Mucosa of stomach (tissue), 1 donor: Measurements from ENCODE around the gene ISM1.

Experiments
- H3K27me3 ChIP-seq: one replicate; pipeline ENCODE4 v1.7.0; 2013; ENCODE audit warnings: mild to moderate bottlenecking, low read length; ENCODE audit not compliant: control insufficient read depth, insufficient read depth
- H3K36me3 ChIP-seq: one replicate; pipeline ENCODE4 v1.7.0; 2013; ENCODE audit warnings: low read length; ENCODE audit not compliant: control insufficient read depth, insufficient read depth
- H3K4me1 ChIP-seq: one replicate; pipeline ENCODE4 v1.7.0; 2013; ENCODE audit warnings: mild to moderate bottlenecking, low read length; ENCODE audit not compliant: control insufficient read depth, insufficient read depth
- H3K4me3 ChIP-seq: one replicate; pipeline ENCODE4 v1.7.0; 2013; ENCODE audit warnings: low read length
- H3K9ac ChIP-seq: one replicate; pipeline ENCODE4 v1.7.0; 2013; ENCODE audit warnings: mild to moderate bottlenecking, low read length, moderate library complexity
- H3K9me3 ChIP-seq: one replicate; pipeline ENCODE4 v1.7.0; 2013; ENCODE audit warnings: mild to moderate bottlenecking, low read length, moderate library complexity; ENCODE audit not compliant: control insufficient read depth
- donor health status: Pancreatic carcinoma.

The ISM1 gene

GRCh38 chr20:13220904-13221297 is at the start of gene ISM1:
ISM1 (plus strand) TSS chr20:13221274; CDS start chr20:13221777, 503 bp downstream.
- Histone ChIP-seq H3K9me3 (no peaks in the 10 kb centered on the region), H3K27me3 (peaks cover 52% of the 10 kb centered on the region), H3K9ac (no peak within 1 kb of the TSS)

GRCh38 chr20:13173201-13173600 is 47.9 kb upstream of the ISM1 start:
- Histone ChIP-seq H3K36me3 (no peaks in the 10 kb centered on the region), H3K9me3 (no peaks in the 10 kb centered on the region), H3K4me1 (no peaks in the 10 kb centered on the region), H3K27me3 (no peaks in the 10 kb centered on the region), H3K4me3 (no peak overlapping the region), H3K9ac (no peak overlapping the region)

More at GRCh38 chr20:13220904-13221297, at the start of gene ISM1:
- no peaks in the 10 kb centered on the region for H3K36me3 ChIP-seq
- peaks cover 11% of the 10 kb centered on the region for H3K4me1 ChIP-seq
- no peak within 1 kb of the TSS for H3K4me3 ChIP-seq

DNA sequence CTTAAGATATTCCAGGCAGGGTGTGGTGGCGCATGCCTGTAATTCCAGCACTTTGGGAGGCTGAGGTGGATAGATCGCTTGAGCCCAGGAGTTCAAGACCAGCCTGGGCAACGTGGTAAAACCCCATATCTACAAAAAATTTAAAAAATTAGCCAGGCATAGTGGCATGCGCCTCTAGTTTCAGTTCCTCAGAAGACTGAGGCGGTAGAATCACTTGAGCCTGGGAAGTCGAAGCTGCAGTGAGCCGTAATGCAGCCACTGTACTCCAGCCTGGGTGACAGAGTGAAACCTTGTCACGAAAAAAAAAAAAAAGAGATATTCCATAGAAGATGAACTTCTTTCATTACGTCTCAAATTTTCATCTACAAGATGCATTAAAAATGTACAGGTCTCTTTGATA is 46.7 kb upstream of the ISM1 start:
- Histone ChIP-seq H3K9ac (no peak overlapping the region), H3K36me3 (no peaks in the 10 kb centered on the region), H3K9me3 (no peaks in the 10 kb centered on the region), H3K27me3 (no peaks in the 10 kb centered on the region), H3K4me1 (no peaks in the 10 kb centered on the region), H3K4me3 (no peak overlapping the region)

GRCh38 chr20:13180986-13181889 is 39.8 kb upstream of the ISM1 start:
- H3K4me3 ChIP-seq = no peak overlapping the region

GRCh38 chr20:13183005-13183404 is 38.1 kb upstream of the ISM1 start:
- Histone ChIP-seq H3K4me3 (no peak overlapping the region), H3K9ac (no peak overlapping the region), H3K27me3 (no peaks in the 10 kb centered on the region), H3K36me3 (no peaks in the 10 kb centered on the region), H3K9me3 (no peaks in the 10 kb centered on the region), H3K4me1 (no peaks in the 10 kb centered on the region)

More at GRCh38 chr20:13180986-13181889, 39.8 kb upstream of the ISM1 start:
- Histone ChIP-seq H3K4me1 (no peaks in the 10 kb centered on the region), H3K9me3 (no peaks in the 10 kb centered on the region), H3K27me3 (no peaks in the 10 kb centered on the region), H3K9ac (no peak overlapping the region), H3K36me3 (no peaks in the 10 kb centered on the region)

DNA sequence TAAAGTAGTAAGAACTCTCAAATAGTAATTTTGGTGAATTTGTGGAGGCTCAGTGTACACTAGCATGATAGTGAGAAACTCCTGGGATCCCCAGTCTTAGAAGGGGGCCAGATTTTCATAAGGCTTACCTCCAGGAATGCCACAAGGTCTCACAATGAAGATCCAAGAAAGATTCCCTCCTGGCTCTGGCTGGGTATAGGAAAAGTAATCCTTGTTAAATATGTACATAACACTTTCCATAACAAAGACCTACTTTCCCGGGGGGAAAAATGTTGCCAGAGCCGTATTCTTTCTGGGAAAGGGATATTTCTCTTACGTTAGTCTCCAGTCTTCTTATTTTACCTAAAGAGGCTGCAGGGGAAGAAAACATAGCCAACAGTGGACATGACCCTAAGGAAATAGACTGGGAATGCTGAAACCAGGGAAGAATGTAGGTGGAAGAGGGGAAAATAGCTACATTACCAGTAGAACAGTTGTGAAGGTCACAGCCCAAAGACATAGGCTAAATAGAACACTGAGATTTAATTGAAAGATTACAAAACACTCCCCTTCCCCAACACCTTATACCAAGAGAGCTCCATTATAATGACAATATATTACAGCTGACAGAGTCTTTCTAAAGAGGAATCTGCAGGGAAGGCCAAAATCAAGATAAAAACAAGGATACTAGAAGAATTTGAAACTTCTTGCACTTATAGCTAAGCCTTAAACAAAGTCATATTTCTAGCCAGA is 34.9 kb upstream of the ISM1 start:
- no peaks in the 10 kb centered on the region for H3K9me3 ChIP-seq
- no peak overlapping the region for H3K4me3 ChIP-seq
- no peaks in the 10 kb centered on the region for H3K27me3 ChIP-seq
- no peaks in the 10 kb centered on the region for H3K36me3 ChIP-seq
- H3K4me1 ChIP-seq = no peaks in the 10 kb centered on the region
- H3K9ac ChIP-seq = no peak overlapping the region

DNA sequence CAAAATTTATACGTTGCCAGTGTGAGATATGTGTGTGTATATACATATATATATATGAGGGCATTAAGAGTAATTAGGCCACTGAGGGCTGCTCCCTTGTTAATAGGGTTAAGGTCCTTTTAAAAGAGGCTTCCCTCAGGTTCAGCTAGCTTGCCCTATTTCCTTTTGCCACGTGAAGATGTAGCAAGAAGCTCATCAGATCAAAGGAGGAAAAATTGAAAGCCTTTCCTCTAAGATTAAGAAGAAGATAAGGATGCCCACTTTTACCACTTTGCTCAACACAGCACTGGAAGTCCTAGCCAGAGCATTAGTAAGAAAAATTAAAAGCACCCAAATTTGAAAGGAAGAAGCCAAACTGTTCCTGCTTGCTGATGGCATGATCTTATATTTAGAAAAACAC is 33.2 kb upstream of the ISM1 start:
- no peaks in the 10 kb centered on the region for H3K4me1 ChIP-seq
- no peaks in the 10 kb centered on the region for H3K9me3 ChIP-seq
- no peaks in the 10 kb centered on the region for H3K27me3 ChIP-seq
- no peak overlapping the region for H3K4me3 ChIP-seq
- no peak overlapping the region for H3K9ac ChIP-seq
- no peaks in the 10 kb centered on the region for H3K36me3 ChIP-seq

DNA sequence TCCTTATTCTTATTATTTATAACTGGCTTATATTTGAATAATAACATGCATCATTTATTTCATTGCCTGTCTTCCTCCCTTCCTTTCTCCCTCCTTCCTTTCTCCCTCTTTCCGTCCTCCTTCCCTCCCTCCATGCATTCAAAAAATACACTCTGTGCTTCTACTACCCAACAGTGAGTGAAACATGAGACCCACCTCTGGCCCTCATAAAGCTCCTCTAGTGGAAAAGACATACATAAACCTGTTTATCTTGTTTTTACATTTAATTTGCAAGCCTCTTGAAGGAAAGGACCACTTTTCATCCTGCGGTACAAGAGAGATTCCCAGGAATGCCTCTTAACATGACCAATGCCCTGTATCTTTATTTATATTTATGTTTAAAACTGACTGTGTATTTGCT is 21.8 kb upstream of the ISM1 start:
- H3K4me1 ChIP-seq = no peaks in the 10 kb centered on the region
- H3K4me3 ChIP-seq = no peak overlapping the region
- H3K9me3 ChIP-seq = no peaks in the 10 kb centered on the region
- no peak overlapping the region for H3K9ac ChIP-seq
- H3K36me3 ChIP-seq = no peaks in the 10 kb centered on the region
- H3K27me3 ChIP-seq = no peaks in the 10 kb centered on the region

GRCh38 chr20:13200767-13201500 is 20.1 kb upstream of the ISM1 start:
- no peak overlapping the region for H3K4me3 ChIP-seq
- H3K36me3 ChIP-seq = no peaks in the 10 kb centered on the region
- no peaks in the 10 kb centered on the region for H3K9me3 ChIP-seq
- no peaks in the 10 kb centered on the region for H3K4me1 ChIP-seq
- no peaks in the 10 kb centered on the region for H3K27me3 ChIP-seq
- H3K9ac ChIP-seq = no peak overlapping the region

- Histone ChIP-seq H3K4me3 (no peak overlapping the region), H3K4me1 (no peaks in the 10 kb centered on the region), H3K36me3 (no peaks in the 10 kb centered on the region), H3K27me3 (no peaks in the 10 kb centered on the region), H3K9me3 (no peaks in the 10 kb centered on the region), H3K9ac (no peak overlapping the region)
These were observed 18.5 kb upstream of the ISM1 start for GRCh38 chr20:13202565-13202964.

DNA sequence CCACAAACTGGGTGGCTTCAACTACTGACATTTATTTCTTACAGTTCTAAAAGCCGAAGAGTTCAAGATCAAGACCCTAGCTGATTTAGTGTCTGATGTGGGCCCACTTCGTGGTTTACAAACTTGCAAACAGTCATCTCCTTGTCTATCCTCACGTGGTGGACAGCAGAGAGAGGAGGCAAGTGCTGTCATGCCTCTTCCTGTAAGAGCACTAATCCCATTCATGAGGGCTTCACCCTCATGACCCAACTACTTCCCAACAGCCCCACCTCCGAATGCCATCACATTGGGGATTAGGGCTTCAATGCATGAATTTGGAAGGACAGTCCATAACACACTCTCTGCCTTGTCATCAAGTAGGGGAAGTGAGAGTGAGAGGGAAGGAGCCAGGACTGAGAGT is 15.6 kb upstream of the ISM1 start:
- Histone ChIP-seq H3K27me3 (no peaks in the 10 kb centered on the region), H3K9ac (no peak overlapping the region), H3K4me1 (no peaks in the 10 kb centered on the region), H3K36me3 (no peaks in the 10 kb centered on the region), H3K9me3 (no peaks in the 10 kb centered on the region), H3K4me3 (no peak overlapping the region)
